ENCODE data around the gene MAN1A1.

MAN1A1 gene

GRCh38 chr6:119311514-119312142 is 37.9 kb downstream of the MAN1A1 start:
- Mint-ChIP-seq H3K4me1 (peaks cover 20% of the 10 kb centered on the region), H3K27ac (peak overlapping the region; percentile 4 to 48 (median 37)), H3K9me3 (no peaks in the 10 kb centered on the region), H3K36me3 (ENCODE audit: low read depth) (no peaks in the 10 kb centered on the region), H3K4me3 (no peak overlapping the region), H3K27me3 (ENCODE audit: low read depth) (peaks cover 3% of the 10 kb centered on the region)
- no peak for TF ChIP-seq CTCF (IDR thresholded peaks at IDR 0.05; ENCODE audit: unreplicated experiment in 3 of 3)

DNA sequence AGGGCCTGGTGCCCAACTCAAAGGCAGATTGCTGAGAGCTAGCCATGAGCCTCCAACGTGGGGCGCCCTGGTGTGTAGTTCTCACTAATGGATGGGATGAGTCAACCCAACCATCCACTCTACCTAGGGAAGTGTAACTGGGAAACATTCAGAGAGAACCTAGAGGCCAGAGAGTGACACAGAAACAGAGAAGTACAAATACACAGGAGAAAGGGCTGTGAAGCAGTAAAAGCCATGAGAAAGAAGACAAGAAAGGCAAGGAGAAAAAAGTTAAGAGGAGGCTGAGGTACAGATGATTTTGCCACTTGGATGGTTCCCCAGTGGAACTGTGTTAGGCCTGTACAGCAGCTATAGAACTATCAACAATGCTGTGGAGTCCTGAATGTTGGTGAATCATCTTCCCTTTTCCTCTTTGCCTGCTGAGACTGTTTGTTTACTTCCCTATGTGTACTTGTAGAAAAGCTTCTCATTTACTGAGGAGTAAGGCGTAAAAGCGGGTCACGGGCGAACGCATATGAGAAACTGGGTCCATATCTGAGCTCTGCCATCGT is 39.0 kb downstream of the MAN1A1 start:
- Mint-ChIP-seq H3K4me1 (peaks cover 20% of the 10 kb centered on the region), H3K27ac (peak overlapping the region; percentile 48 to 76 (median 72)), H3K36me3 (ENCODE audit: low read depth) (no peaks in the 10 kb centered on the region), H3K4me3 (no peak overlapping the region), H3K9me3 (no peaks in the 10 kb centered on the region), H3K27me3 (ENCODE audit: low read depth) (peaks cover 3% of the 10 kb centered on the region)
- no peak for TF ChIP-seq CTCF (IDR thresholded peaks at IDR 0.05; ENCODE audit: unreplicated experiment in 3 of 3)

GRCh38 chr6:119308991-119309657 is 40.4 kb downstream of the MAN1A1 start:
- no peaks in the 10 kb centered on the region for H3K9me3 Mint-ChIP-seq
- TF ChIP-seq CTCF (IDR thresholded peaks at IDR 0.05; ENCODE audit: unreplicated experiment in 3 of 3) = no peak
- H3K4me3 Mint-ChIP-seq = peak overlapping the region in 2 of 3 experiments; percentile 9 to 34
- peaks cover 10% of the 10 kb centered on the region for H3K4me1 Mint-ChIP-seq
- H3K27ac Mint-ChIP-seq = peak overlapping the region; percentile 84 to 90 (median 85)
- H3K36me3 Mint-ChIP-seq (ENCODE audit: low read depth) = no peaks in the 10 kb centered on the region
- peaks cover 3% of the 10 kb centered on the region for H3K27me3 Mint-ChIP-seq (ENCODE audit: low read depth)

DNA sequence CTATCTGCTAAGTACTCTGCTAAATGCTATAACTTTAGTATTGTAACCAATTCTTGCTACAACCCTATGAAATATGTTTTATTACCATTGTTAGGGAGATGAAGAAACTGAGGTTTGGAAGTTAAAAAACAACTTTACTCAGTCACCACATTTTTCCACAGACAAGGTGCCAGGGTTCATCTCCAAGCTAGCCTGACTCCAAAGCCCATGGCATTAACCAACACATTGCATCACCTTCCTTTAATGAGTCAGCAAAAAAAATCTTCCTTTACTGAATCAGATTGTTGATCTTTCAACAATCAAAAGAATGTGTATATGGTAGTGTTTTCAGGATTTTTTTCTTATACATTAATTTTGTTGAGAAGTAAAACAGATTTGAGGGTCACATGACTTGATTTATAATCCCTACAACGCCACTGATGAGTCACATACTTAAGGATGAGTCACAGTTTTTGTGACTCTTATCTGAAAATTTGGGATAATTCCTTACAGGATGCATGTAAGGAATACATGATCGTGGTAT is 41.5 kb downstream of the MAN1A1 start:
- no peak for TF ChIP-seq CTCF (IDR thresholded peaks at IDR 0.05; ENCODE audit: unreplicated experiment in 3 of 3)
- Mint-ChIP-seq H3K27me3 (ENCODE audit: low read depth) (peaks cover 3% of the 10 kb centered on the region), H3K9me3 (no peaks in the 10 kb centered on the region), H3K27ac (peak overlapping the region in 1 of 3 experiments; percentile 35), H3K36me3 (ENCODE audit: low read depth) (no peaks in the 10 kb centered on the region), H3K4me1 (peaks cover 12% of the 10 kb centered on the region), H3K4me3 (no peak overlapping the region)

DNA sequence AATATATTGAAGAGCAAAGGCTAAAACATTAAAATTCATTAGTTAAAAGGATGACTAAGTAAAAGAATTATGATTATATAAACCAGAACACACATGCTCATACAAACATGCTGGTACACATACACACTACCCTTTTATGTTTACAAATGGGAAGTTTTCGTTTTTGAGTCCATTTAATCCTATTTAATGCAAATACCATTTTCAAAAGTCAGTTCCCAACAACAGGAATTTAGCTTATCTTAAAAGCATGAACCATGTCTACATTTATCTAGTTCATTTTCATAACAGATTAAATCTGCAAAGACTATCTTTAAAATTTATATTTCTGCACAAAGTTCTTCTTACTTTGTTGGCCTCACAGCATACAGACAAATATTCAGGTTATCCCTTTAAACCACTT is 42.5 kb downstream of the MAN1A1 start:
- TF ChIP-seq CTCF (IDR thresholded peaks at IDR 0.05; ENCODE audit: unreplicated experiment in 3 of 3) = no peak
- H3K4me3 Mint-ChIP-seq = no peak overlapping the region
- H3K27me3 Mint-ChIP-seq (ENCODE audit: low read depth) = peaks cover 3% of the 10 kb centered on the region
- peaks cover 12% of the 10 kb centered on the region for H3K4me1 Mint-ChIP-seq
- no peak overlapping the region for H3K27ac Mint-ChIP-seq
- no peaks in the 10 kb centered on the region for H3K36me3 Mint-ChIP-seq (ENCODE audit: low read depth)
- H3K9me3 Mint-ChIP-seq = no peaks in the 10 kb centered on the region
